HL-60 (cell line): ENCODE results near the gene EXOC4.

Experiments used
- DNase-seq, 2 experiments: peaks; one replicate each; pipeline ENCODE4 v3.0.0-alpha.2; 2010 to 2020; ENCODE audit warnings: low read depth in 1 of 2, low spot score in 1 of 2
- H3K27ac ChIP-seq: fragments of 250-450 bp; sonication (Bioruptor Pico); replicated peaks from 2 replicates; pipeline ENCODE4 v1.5.1; 2020; ENCODE audit warnings: mild to moderate bottlenecking, moderate library complexity
- H3K27me3 ChIP-seq: fragments of 250-450 bp; sonication (Bioruptor Pico); 2 replicates; pipeline ENCODE4 v1.5.1; 2021; ENCODE audit warnings: mild to moderate bottlenecking, moderate library complexity; ENCODE audit not compliant: insufficient read depth, poor library complexity, severe bottlenecking
- H3K4me3 ChIP-seq: replicated peaks from 2 replicates; pipeline ENCODE4 v1.5.1; 2011; ENCODE audit warnings: mild to moderate bottlenecking, control low read depth, low read length; ENCODE audit not compliant: insufficient read depth
- CTCF ChIP-seq: IDR thresholded peaks from one replicate; pipeline ENCODE4 v1.5.1; 2011; ENCODE audit warnings: low read length, control low read depth, inconsistent platforms; ENCODE audit not compliant: insufficient read depth
- GABPA ChIP-seq: IDR thresholded peaks from 2 replicates; pipeline ENCODE4 v1.6.1; 2012; ENCODE audit warnings: low read depth
- POLR2AphosphoS5 ChIP-seq: IDR thresholded peaks from 2 replicates; pipeline ENCODE4 v1.6.1; 2012; ENCODE audit warnings: low read depth
- REST ChIP-seq: IDR thresholded peaks from 2 replicates; pipeline ENCODE4 v1.6.1; 2012; ENCODE audit warnings: low read depth; ENCODE audit not compliant: insufficient replicate concordance
- SPI1 ChIP-seq: IDR thresholded peaks from 2 replicates; pipeline ENCODE4 v1.6.1; 2012; ENCODE audit warnings: low read depth, mild to moderate bottlenecking, borderline replicate concordance

Gene EXOC4

GRCh38 chr7:133571076-133571475 is 318.2 kb downstream of the EXOC4 start:
- Histone ChIP-seq H3K27me3 (no peaks in the 10 kb centered on the region), H3K4me3 (no peak overlapping the region), H3K27ac (no peak overlapping the region)
- peak in 1 of 2 experiments; percentile 2 for DNase-seq
- TF ChIP-seq SPI1, result no peak

GRCh38 chr7:133572087-133572486 is 319.2 kb downstream of the EXOC4 start:
- TF ChIP-seq GABPA, result no peak
- TF ChIP-seq POLR2AphosphoS5, result no peak
- TF ChIP-seq REST, result no peak
- TF ChIP-seq CTCF, result no peak
- TF ChIP-seq SPI1, result no peak
- no peaks in the 10 kb centered on the region for H3K27me3 ChIP-seq
- no peak overlapping the region for H3K4me3 ChIP-seq
- no peak overlapping the region for H3K27ac ChIP-seq
- no peak for DNase-seq

GRCh38 chr7:133572843-133573242 is 320.0 kb downstream of the EXOC4 start:
- no peaks in the 10 kb centered on the region for H3K27me3 ChIP-seq
- DNase-seq, result no peak
- H3K27ac ChIP-seq, result no peak overlapping the region
- TF ChIP-seq SPI1, result no peak
- no peak for TF ChIP-seq POLR2AphosphoS5
- TF ChIP-seq REST, result no peak
- TF ChIP-seq CTCF, result no peak
- TF ChIP-seq GABPA, result no peak
- no peak overlapping the region for H3K4me3 ChIP-seq

DNA sequence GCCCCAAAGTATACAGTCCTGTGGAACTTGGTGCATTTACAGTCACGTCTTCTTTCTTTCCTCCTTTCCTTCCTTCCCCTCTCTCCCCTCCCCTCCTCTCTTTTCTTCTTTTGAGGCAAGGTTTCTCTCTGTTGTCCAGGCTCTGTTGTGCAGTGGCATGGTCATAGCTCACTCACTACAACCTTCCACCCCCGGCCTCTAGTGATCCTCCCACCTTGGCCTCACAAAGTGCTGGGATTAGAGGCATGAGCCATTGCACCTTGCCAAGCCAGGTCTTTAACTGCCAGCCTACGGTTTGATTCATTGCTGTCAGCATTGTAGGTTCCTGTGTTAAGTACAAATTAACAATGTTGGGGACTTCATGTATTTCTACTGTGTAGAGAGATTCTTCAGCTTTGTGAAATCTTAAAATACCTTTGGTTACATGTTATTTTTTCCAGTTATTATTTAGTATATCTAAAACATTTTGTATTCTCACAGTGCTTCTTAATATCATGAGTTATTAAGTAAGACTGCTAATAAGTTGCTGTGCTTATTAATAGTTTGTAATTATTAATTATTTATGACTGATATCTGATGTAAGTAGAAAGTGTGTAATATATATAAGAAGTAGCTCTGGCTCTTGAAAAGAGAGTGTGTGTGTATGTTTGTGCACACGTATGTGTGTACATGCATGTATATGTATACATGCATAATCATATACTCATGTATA is 320.8 kb downstream of the EXOC4 start:
- Histone ChIP-seq H3K27me3 (no peaks in the 10 kb centered on the region), H3K4me3 (no peak overlapping the region), H3K27ac (no peak overlapping the region)
- TF ChIP-seq GABPA (no peak), SPI1 (no peak), POLR2AphosphoS5 (no peak), REST (no peak), CTCF (no peak)
- DNase-seq, result no peak
